GM12801 (cell line): ENCODE data around the gene TMED9.

Source experiments
- TF ChIP-seq, protein P1 (sequence below): IDR thresholded peaks from one replicate; pipeline ENCODE4 v1.5.1; 2011; ENCODE audit warnings: control low read depth; ENCODE audit not compliant: insufficient read length; ENCODE audit errors: extremely low read depth

Gene TMED9

DNA sequence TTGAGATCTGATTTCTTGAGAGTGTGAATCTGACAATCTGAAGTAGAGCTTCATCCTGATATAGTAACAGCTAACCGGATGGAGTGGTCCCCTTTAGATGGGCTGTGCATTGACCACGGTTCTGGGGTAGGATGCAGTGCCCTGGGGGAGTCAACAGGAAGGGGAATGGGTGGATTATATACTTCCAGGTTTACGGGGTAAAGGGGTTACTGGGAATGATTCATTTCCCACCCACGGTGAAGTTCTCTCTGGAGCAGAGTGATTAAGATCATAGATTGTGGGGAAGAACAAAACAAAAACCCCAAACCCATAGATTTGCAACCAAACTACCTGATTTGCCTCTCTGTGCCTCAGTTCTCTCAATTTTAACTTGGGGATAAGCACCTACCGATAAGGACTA lies 6.5 kb downstream of the TMED9 start:
- TF ChIP-seq, protein P1, sequence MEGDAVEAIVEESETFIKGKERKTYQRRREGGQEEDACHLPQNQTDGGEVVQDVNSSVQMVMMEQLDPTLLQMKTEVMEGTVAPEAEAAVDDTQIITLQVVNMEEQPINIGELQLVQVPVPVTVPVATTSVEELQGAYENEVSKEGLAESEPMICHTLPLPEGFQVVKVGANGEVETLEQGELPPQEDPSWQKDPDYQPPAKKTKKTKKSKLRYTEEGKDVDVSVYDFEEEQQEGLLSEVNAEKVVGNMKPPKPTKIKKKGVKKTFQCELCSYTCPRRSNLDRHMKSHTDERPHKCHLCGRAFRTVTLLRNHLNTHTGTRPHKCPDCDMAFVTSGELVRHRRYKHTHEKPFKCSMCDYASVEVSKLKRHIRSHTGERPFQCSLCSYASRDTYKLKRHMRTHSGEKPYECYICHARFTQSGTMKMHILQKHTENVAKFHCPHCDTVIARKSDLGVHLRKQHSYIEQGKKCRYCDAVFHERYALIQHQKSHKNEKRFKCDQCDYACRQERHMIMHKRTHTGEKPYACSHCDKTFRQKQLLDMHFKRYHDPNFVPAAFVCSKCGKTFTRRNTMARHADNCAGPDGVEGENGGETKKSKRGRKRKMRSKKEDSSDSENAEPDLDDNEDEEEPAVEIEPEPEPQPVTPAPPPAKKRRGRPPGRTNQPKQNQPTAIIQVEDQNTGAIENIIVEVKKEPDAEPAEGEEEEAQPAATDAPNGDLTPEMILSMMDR, result no peak

- TF ChIP-seq, protein P1, result no peak
Observed at GRCh38 chr5:177599731-177600507, 7.9 kb downstream of the TMED9 start, which contains the start of gene B4GALT7. B4GALT7 (plus strand) TSS chr5:177600132; CDS start chr5:177600211, 79 bp downstream.

- TF ChIP-seq, protein P1, result no peak
Observed at GRCh38 chr5:177600508-177601018, 8.6 kb downstream of the TMED9 start.

DNA sequence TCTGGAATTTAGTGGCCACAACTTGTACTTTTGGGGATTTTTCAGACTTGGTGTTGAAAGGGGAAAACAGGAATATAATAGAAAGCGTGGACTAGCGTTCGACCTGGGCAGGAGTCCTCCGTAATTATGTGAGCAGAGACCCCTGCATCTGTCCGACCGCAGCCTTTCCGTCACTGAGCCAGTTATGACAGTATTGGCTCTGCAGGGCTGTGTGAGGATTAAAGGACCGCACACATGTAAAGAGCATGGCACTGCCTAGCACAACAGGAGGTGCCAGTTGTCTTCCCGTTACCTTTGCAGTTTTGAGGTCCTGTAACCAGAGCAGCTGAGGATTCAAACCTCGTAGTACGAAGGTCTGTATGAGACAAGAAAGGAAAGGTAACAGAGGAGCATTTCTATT lies 9.1 kb downstream of the TMED9 start:
- TF ChIP-seq, protein P1, result no peak

- TF ChIP-seq, protein P1, result no peak
Observed at GRCh38 chr5:177601577-177602457, 9.8 kb downstream of the TMED9 start.

DNA sequence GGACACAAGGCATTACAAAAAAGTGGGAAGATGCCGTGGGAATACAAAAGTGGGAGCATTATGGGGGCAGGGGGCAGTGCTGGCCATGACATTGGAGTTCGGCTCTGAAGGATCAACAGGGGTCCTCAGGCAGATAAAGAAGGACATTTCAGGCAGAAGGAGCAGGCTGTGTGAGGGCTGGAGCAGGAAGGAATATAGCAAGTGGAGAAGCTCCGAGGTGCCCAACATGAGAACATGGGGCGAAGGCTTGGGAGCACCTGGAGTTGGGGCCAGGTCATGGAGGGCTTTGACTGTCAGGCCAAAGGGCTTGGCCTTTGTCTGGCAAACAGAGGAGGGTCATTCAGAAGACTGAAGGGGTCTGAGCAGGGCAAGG lies 10.4 kb downstream of the TMED9 start:
- TF ChIP-seq, protein P1, result no peak

- TF ChIP-seq, protein P1, result no peak
Observed at GRCh38 chr5:177603631-177604030, 11.6 kb downstream of the TMED9 start.
